ENCODE measurements around the gene CKLF.
"Not testable (repeated sequence)": the region's sequence is repeated elsewhere in the genome, so short reads cannot be mapped to it uniquely, and the experiment has no call there.

The CKLF gene

GRCh38 chr16:66552286-66553177 is at the start of gene CKLF:
Gene CKLF, plus strand, starts transcription at chr16:66552576. Its CDS starts 140 bp downstream, at chr16:66552716.
- DNase-seq (ENCODE audit: low read depth in 2 of 3, low spot score in 2 of 3), result peak; percentile 82 to 92 (median 91)

- no peak for DNase-seq (ENCODE audit: low read depth in 2 of 3, low spot score in 2 of 3)
These were observed 49.3 kb upstream of the CKLF start for GRCh38 chr16:66503030-66503429.

- no peak for DNase-seq (ENCODE audit: low read depth in 2 of 3, low spot score in 2 of 3)
These were observed 48.8 kb upstream of the CKLF start for GRCh38 chr16:66503612-66504011.

- DNase-seq (ENCODE audit: low read depth in 2 of 3, low spot score in 2 of 3), result no peak
These were observed 44.6 kb upstream of the CKLF start for GRCh38 chr16:66507731-66508239.

- no peak for DNase-seq (ENCODE audit: low read depth in 2 of 3, low spot score in 2 of 3)
These were observed 44.0 kb upstream of the CKLF start for GRCh38 chr16:66508248-66508913.

- no peak for DNase-seq (ENCODE audit: low read depth in 2 of 3, low spot score in 2 of 3)
These were observed 43.4 kb upstream of the CKLF start for GRCh38 chr16:66508914-66509496.

GRCh38 chr16:66509576-66509975 is 42.8 kb upstream of the CKLF start:
- DNase-seq (ENCODE audit: low read depth in 2 of 3, low spot score in 2 of 3), result no peak

GRCh38 chr16:66510298-66510697 is 42.1 kb upstream of the CKLF start:
- no peak for DNase-seq (ENCODE audit: low read depth in 2 of 3, low spot score in 2 of 3)

GRCh38 chr16:66510711-66511601 is 41.4 kb upstream of the CKLF start:
- no peak for DNase-seq (ENCODE audit: low read depth in 2 of 3, low spot score in 2 of 3)

GRCh38 chr16:66511602-66512271 is 40.6 kb upstream of the CKLF start:
- no peak for DNase-seq (ENCODE audit: low read depth in 2 of 3, low spot score in 2 of 3)

GRCh38 chr16:66512272-66513110 is 39.9 kb upstream of the CKLF start:
- no peak for DNase-seq (ENCODE audit: low read depth in 2 of 3, low spot score in 2 of 3)

GRCh38 chr16:66513111-66513723 is 39.2 kb upstream of the CKLF start:
- no peak for DNase-seq (ENCODE audit: low read depth in 2 of 3, low spot score in 2 of 3)

- not testable (repeated sequence) for DNase-seq (ENCODE audit: low read depth in 2 of 3, low spot score in 2 of 3)
These were observed 38.0 kb upstream of the CKLF start for GRCh38 chr16:66514391-66514790.

- not testable (repeated sequence) for DNase-seq (ENCODE audit: low read depth in 2 of 3, low spot score in 2 of 3)
These were observed 37.3 kb upstream of the CKLF start for GRCh38 chr16:66514980-66515595.

- no peak for DNase-seq (ENCODE audit: low read depth in 2 of 3, low spot score in 2 of 3)
These were observed 36.5 kb upstream of the CKLF start for GRCh38 chr16:66515596-66516508.

GRCh38 chr16:66516509-66516807 is 35.9 kb upstream of the CKLF start:
- no peak for DNase-seq (ENCODE audit: low read depth in 2 of 3, low spot score in 2 of 3)

- DNase-seq (ENCODE audit: low read depth in 2 of 3, low spot score in 2 of 3), result peak in 2 of 3 experiments; percentile 53 to 69
These were observed 35.4 kb upstream of the CKLF start for GRCh38 chr16:66516808-66517585.

Measured in activated CD8-positive, alpha-beta memory T cell treated with anti-CD3 and anti-CD28 coated beads for 48 hours (primary cell).